ENCODE data around the gene HHIPL1.

- no peak for TF ChIP-seq POLR2A (IDR thresholded peaks at IDR 0.05)
- no peak for TF ChIP-seq CTCF (IDR thresholded peaks at IDR 0.05)
These were observed 11.0 kb upstream of the HHIPL1 start for GRCh38 chr14:99633918-99634317.
